Naive B cell (primary cell): ENCODE measurements around the gene ERMAP. TPM values are rescaled to one million over a fixed set of nuclear protein-coding genes. Genes with fewer than 3 reads are reported as not detected.
A peak's percentile ranks its signal among the peaks of the same experiment; 100 is the strongest.

Experiments
- ATAC-seq, 2 donors: fragments of 150-1000 bp; cut with Tn5 transposase; 2 replicates each; pipeline ENCODE4 v1.10.0; 2021; ENCODE audit warnings: low read depth in 2 of 2, mild to moderate bottlenecking in 2 of 2, moderate library complexity in 2 of 2
- DNase-seq: peaks from one replicate; pipeline ENCODE4 v3.0.0; 2022
- H3K27ac Mint-ChIP-seq, 6 donors: one replicate each; pipeline ENCODE4 v1.8.0; 2020 to 2022; ENCODE audit warnings: mild to moderate bottlenecking in 6 of 6, mixed read lengths in 6 of 6, moderate library complexity in 5 of 6, inconsistent platforms in 2 of 6
- H3K27me3 Mint-ChIP-seq, 3 donors: one replicate each; pipeline ENCODE4 v1.8.0; 2021 to 2022; ENCODE audit warnings: mixed read lengths in 3 of 3, mild to moderate bottlenecking in 1 of 3
- H3K36me3 Mint-ChIP-seq, 2 donors: one replicate each; pipeline ENCODE4 v1.8.0; 2020 to 2022; ENCODE audit warnings: mixed read lengths in 2 of 2, inconsistent platforms in 1 of 2, mild to moderate bottlenecking in 1 of 2
- H3K4me1 Mint-ChIP-seq, 3 donors: one replicate each; pipeline ENCODE4 v1.8.0; 2020 to 2022; ENCODE audit warnings: mixed read lengths in 3 of 3, inconsistent platforms in 1 of 3, mild to moderate bottlenecking in 1 of 3, moderate library complexity in 1 of 3
- H3K4me3 Mint-ChIP-seq, 8 donors: one replicate each; pipeline ENCODE4 v1.8.0; 2020 to 2022; ENCODE audit warnings: mild to moderate bottlenecking in 8 of 8, mixed read lengths in 8 of 8, moderate library complexity in 8 of 8, inconsistent platforms in 2 of 8
- H3K9me3 Mint-ChIP-seq, 7 donors: one replicate each; pipeline ENCODE4 v1.8.0; 2020 to 2022; ENCODE audit warnings: mixed read lengths in 7 of 7, mild to moderate bottlenecking in 5 of 7, inconsistent platforms in 2 of 7, moderate library complexity in 1 of 7
- polyA plus RNA-seq, 6 donors: library from polyadenylated mRNA; unstranded; fragments of 300-500 nt; fragmentation: Illumina TruSeq; gene quantifications; one replicate each; pipeline ENCODE4 v1.2.3, GENCODE V29; 2021; ENCODE audit warnings: low read depth in 6 of 6

ERMAP gene
- polyA plus RNA-seq, 6 donors from 2014 or later = 2.2 to 3.7 (median 2.6) TPM; not detected in 1

DNA sequence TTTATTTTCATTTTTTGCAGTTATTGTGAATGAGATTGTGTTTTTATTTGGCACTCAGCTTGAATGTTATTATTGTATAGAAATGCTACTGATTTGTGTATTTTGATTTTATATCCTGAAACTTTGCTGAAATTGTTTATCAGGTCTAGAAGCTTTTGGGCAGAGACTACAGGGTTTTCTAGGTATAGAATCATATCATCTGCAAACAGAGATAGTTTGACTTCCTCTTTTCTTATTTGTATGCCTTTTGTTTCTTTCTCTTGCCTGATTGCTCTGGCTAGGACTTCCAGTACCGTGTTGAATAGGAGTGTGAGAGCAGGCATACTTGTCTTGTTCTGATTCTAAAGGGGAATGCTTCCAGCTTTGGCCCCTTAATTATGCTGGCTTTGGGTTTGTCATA, 56.7 kb downstream of the ERMAP start:
- no peak overlapping the region for H3K4me3 Mint-ChIP-seq
- ATAC-seq (no peak), DNase-seq (no peak)
- H3K4me1 Mint-ChIP-seq = no peaks in the 10 kb centered on the region
- H3K27ac Mint-ChIP-seq = no peak overlapping the region
- H3K36me3 Mint-ChIP-seq = no peaks in the 10 kb centered on the region
- peaks cover 3 to 11% (median 10%) of the 10 kb centered on the region in 3 donors for H3K27me3 Mint-ChIP-seq
- H3K9me3 Mint-ChIP-seq = peaks cover 3 to 22% (median 8%) of the 10 kb centered on the region in 7 donors

DNA sequence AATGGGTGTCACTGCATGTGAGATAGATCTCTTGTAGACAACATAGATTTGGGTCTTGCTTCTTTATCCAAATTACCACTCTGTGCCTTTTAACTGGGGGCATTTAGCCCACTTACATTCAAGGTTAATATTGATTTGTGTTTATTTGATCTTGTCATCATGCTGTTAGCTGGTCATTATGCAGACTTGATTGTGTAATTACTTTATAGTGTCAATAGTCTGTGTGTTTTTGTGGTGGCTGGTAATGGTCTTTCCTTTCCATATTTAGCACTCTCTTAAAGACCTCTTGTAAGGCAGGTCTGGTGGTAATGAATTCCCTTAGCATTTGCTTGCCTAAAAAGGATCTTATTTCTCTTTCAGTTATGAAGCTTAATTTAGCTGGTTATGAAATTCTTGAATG, 59.1 kb downstream of the ERMAP start:
- Mint-ChIP-seq H3K36me3 (peaks cover 0 to 6% of the 10 kb centered on the region in 2 donors), H3K4me3 (no peak overlapping the region), H3K27ac (peak overlapping the region in 1 of 6 donors; percentile 12), H3K4me1 (no peaks in the 10 kb centered on the region), H3K9me3 (peaks cover 4 to 25% (median 15%) of the 10 kb centered on the region in 7 donors), H3K27me3 (peaks cover 0 to 18% (median 18%) of the 10 kb centered on the region in 3 donors)
- ATAC-seq = no peak
- no peak for DNase-seq

DNA sequence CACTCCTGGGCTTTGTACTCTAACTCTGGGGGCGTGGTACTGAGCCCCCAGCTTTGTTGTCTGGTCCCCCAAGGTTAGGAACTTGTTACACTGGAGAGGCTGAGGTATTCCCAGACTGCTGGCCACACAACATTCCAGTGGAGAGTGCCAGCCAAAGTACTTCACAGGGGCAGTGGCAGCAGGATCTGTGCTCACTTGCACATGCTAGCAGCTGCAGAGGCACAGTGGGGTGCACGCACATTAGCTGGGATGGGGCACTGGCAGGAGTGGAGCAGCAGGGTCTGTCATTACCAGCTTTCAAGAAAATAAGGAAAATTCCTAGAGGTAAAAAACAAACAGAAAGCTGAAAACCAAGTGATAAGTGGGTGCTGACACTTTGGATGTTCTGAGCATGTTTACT, 60.5 kb downstream of the ERMAP start:
- DNase-seq (no peak), ATAC-seq (no peak)
- Mint-ChIP-seq H3K4me1 (no peaks in the 10 kb centered on the region), H3K27ac (no peak overlapping the region), H3K27me3 (peaks cover 0 to 18% (median 18%) of the 10 kb centered on the region in 3 donors), H3K4me3 (no peak overlapping the region), H3K36me3 (peaks cover 0 to 6% of the 10 kb centered on the region in 2 donors), H3K9me3 (peaks cover 4 to 28% (median 18%) of the 10 kb centered on the region in 7 donors)

DNA sequence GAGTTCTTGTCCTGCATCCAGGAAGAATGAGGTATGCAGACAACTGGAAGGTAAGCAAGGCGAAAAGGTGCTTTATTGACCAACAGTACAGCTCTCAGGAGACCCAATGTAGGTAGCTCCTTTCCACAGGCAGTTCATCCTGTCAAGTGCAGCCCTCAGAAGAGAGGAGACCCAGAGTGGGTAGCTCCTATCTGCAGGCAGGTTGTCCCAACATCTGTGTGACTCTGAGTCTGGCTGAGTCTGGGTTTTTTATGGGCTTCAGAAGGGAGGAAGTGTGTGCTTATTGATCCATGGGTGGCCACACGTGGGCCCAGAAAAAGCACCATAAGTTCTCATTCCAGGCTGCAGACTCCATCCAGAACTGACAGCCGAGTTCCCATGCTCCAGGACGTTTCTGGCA, 63.5 kb downstream of the ERMAP start:
- Mint-ChIP-seq H3K27me3 (peaks cover 8 to 29% (median 18%) of the 10 kb centered on the region in 3 donors), H3K36me3 (peaks cover 0 to 6% of the 10 kb centered on the region in 2 donors), H3K9me3 (peaks cover 0 to 13% (median 5%) of the 10 kb centered on the region in 7 donors), H3K4me1 (no peaks in the 10 kb centered on the region), H3K4me3 (no peak overlapping the region), H3K27ac (no peak overlapping the region)
- ATAC-seq (no peak), DNase-seq (no peak)

DNA sequence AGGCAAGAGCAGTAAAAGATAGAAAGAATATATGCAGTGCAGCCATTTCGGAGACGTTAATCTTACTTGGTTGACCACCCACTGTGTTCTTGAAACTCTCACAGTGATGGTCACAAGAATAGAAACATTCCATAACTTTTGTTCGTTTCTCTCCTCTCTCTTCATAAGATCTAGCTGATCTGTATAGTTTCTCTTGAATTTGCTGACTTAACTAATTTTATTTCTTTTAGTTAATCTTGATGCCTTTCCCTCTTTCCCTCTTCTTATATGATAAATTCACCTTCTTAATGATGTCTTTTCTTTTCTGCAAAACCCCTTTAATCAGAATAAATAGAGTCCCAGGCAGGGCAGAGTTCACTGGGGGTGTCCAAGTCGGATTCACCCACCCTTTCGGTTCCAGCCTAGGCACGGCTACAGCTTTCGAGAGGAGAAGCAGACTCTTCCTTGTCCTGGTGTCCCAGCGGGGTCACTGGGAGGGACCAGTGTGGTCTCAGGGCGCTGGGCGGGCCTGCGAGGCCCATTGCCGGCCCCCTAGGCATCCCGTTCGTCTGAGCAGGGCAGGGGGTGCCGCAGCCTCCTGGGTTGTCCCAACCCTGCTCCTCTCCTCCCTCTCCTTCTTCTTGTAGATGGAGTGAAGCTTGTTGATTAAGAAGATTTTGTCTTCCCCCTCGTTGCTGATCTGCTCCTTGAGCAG, 69.3 kb downstream of the ERMAP start:
- Mint-ChIP-seq H3K4me1 (no peaks in the 10 kb centered on the region), H3K27me3 (peaks cover 9 to 21% (median 12%) of the 10 kb centered on the region in 3 donors), H3K27ac (no peak overlapping the region), H3K9me3 (peaks cover 0 to 5% (median 3%) of the 10 kb centered on the region in 7 donors), H3K36me3 (no peaks in the 10 kb centered on the region), H3K4me3 (no peak overlapping the region)
- DNase-seq = no peak
- ATAC-seq = no peak

DNA sequence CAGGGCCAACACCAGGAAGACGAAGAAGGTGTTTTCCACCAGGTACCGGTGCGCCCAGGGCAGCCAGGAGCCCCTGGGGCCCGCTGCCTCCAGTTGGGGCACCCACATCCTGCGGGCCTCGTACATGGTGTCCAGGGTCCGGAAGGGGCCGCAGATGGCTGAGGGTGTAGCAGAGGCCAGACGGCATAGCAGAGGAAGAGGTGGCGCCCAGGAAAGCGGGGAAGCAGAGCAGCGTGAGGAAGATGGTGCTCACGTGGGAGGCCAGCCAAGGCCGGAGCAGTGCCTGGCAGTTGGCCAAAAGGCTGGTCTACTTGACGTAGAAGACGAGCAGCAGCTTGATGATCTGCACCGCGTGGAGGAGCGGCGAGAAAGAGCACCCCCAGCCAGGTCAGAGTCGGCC, 69.9 kb downstream of the ERMAP start:
- Mint-ChIP-seq H3K36me3 (no peaks in the 10 kb centered on the region), H3K27ac (no peak overlapping the region), H3K4me1 (no peaks in the 10 kb centered on the region), H3K9me3 (peaks cover 0 to 2% (median 0%) of the 10 kb centered on the region in 7 donors), H3K27me3 (peaks cover 9 to 25% (median 12%) of the 10 kb centered on the region in 3 donors), H3K4me3 (no peak overlapping the region)
- ATAC-seq (no peak), DNase-seq (no peak)

DNA sequence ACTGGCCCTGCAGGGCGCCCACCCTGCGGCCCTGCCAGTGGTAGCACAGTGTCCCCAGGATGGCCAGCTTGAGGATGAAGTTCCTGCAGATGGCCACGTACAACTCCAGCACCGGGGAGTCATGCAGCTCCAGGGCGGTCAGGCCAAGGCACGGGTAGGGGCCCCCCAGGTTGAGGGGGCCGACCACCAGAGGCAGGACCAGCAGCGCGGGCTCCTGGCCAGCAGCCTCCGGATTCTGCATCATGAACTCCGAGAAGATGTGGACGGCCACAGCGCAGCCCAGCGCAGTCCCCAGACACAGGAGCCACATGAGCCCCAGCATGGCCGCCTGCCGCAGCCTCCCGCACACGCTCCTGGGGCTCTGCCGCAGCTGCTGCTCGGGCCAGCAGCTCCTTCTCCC, 70.4 kb downstream of the ERMAP start:
- Mint-ChIP-seq H3K4me1 (no peaks in the 10 kb centered on the region), H3K27me3 (peaks cover 9 to 25% (median 12%) of the 10 kb centered on the region in 3 donors), H3K36me3 (no peaks in the 10 kb centered on the region), H3K9me3 (peaks cover 0 to 2% (median 0%) of the 10 kb centered on the region in 7 donors), H3K27ac (no peak overlapping the region), H3K4me3 (no peak overlapping the region)
- ATAC-seq (no peak), DNase-seq (no peak)

DNA sequence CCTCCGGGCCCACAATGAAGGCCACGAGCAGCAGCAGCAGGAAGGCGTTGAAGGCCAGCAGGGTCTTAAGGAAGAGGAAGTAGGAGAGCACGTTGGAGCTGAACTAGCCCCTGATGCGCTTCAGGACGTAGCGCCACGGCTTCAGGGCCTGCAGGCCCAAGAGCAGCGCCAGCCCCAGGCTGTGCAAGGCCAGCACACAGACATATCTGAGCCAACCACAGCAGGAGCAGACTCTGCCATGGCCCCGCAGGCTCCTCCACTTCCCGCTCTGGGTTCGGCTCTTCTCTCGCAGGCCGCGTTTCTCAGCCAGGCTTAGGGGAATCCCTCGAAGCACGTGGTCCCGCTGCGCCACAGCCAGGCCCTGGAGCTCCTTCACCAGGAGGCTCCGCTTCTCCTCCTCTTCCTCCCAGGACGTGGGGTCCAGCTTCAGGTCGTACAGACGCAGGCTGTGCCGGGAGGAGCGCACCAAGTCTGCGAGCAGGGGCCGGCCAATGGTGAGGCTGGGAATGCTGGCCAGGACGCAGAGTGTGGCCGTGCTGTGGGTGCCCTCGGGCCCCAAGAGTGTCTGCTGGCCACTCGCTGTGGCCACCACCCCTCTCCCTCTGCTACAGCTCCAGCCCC, 71.2 kb downstream of the ERMAP start:
- Mint-ChIP-seq H3K9me3 (peaks cover 0 to 2% (median 0%) of the 10 kb centered on the region in 7 donors), H3K27ac (no peak overlapping the region), H3K36me3 (no peaks in the 10 kb centered on the region), H3K4me1 (no peaks in the 10 kb centered on the region), H3K27me3 (peaks cover 9 to 25% (median 12%) of the 10 kb centered on the region in 3 donors), H3K4me3 (no peak overlapping the region)
- no peak for DNase-seq
- no peak for ATAC-seq

DNA sequence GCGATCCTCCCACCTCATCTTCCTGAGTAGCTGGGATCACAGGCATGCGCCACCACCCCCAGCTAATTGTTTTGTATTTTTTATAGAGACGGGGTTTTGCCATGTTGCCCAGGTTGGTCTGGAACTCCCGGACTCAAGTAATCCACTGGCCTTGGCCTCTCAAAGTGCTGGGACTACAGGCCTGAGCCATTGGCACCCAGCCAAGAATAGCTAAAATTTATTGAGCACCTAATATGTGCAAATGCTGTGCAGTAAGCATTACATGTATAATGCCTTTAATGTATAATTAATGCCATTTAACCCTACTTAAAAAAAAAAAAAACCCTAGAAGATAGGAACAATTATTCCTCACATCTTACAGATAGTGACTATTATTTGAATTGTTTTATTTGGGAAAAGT, 72.3 kb downstream of the ERMAP start:
- no peaks in the 10 kb centered on the region for H3K36me3 Mint-ChIP-seq
- H3K4me3 Mint-ChIP-seq = no peak overlapping the region
- ATAC-seq = no peak
- peaks cover 10 to 24% (median 11%) of the 10 kb centered on the region in 3 donors for H3K27me3 Mint-ChIP-seq
- no peaks in the 10 kb centered on the region for H3K4me1 Mint-ChIP-seq
- no peak overlapping the region for H3K27ac Mint-ChIP-seq
- no peak for DNase-seq
- no peaks in the 10 kb centered on the region for H3K9me3 Mint-ChIP-seq

DNA sequence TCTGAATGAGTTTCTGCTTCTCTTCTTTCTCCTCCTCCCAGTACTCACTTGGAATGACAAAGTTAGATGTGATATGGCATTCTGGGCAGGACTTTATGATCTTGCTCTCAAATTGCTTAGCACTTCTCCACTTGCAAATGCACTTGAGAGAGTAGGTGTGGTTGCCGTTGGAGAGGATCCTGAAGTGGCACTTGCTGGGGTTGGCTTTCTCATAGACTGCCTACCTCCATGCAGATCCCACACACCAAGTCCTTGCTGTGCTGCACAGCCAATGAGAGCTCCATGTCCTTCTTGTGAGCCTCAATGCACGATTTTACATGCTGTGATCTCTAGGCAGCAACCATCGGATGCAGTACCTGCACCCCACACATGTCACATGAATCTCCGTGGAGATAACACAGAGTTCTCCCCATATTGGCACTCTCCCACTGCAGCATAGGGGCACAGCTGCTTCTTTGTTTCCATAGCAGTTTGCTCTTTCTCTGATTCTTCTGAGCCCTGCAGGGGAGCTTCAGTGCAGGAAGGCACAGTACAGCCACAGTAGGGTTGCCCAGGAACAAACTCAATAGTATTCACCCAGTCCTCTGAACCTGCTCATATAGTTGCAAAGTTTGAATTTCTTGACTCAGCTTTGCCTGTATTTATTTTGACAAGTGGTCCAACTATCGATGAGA, 74.7 kb downstream of the ERMAP start:
- Mint-ChIP-seq H3K4me3 (no peak overlapping the region), H3K36me3 (no peaks in the 10 kb centered on the region), H3K27me3 (peaks cover 4 to 26% (median 22%) of the 10 kb centered on the region in 3 donors), H3K4me1 (no peaks in the 10 kb centered on the region), H3K9me3 (peaks cover 0 to 9% (median 3%) of the 10 kb centered on the region in 7 donors), H3K27ac (peak overlapping the region in 1 of 6 donors; percentile 60)
- ATAC-seq (no peak), DNase-seq (no peak)

Other genes with a start within 250 kb of the ERMAP start
- 10 to 100 TPM; 54.1 to 86.8 (median 72.1) TPM for gene PPIH, start 158.7 kb upstream of the ERMAP start, polyA plus RNA-seq
- 100 to 1,000 TPM in 5 of 6 donors, 10 to 100 TPM in 1; 88.9 to 117 (median 110) TPM for gene YBX1, start 134.7 kb upstream of the ERMAP start, polyA plus RNA-seq
- gene CLDN19, start 76.9 kb upstream of the ERMAP start, polyA plus RNA-seq = under 1 TPM in 1 of 6 donors, not detected in 5; 0.11 TPM
- gene P3H1, start 50.1 kb upstream of the ERMAP start, polyA plus RNA-seq = 10 to 100 TPM in 1 of 6 donors, 1 to 10 TPM in 5; 6.1 to 13.4 (median 7.0) TPM
- 1 to 10 TPM; 2.3 to 6.6 (median 4.3) TPM for gene C1orf50, start 49.9 kb upstream of the ERMAP start, polyA plus RNA-seq
- gene TMEM269, start 32.1 kb upstream of the ERMAP start, polyA plus RNA-seq = under 1 TPM in 1 of 6 donors, not detected in 5; 0.11 TPM
- 10 to 100 TPM; 51.0 to 73.2 (median 65.8) TPM for gene SVBP, start 275 bp downstream of the ERMAP start, polyA plus RNA-seq
- gene ZNF691, start 29.5 kb downstream of the ERMAP start, polyA plus RNA-seq = 10 to 100 TPM in 2 of 6 donors, 1 to 10 TPM in 3, not detected in 1; 6.2 to 13.4 (median 9.4) TPM
- gene SLC2A1, start 141.7 kb downstream of the ERMAP start, polyA plus RNA-seq = 100 to 1,000 TPM in 1 of 6 donors, 10 to 100 TPM in 5; 58.4 to 125 (median 89.7) TPM